Ovary (tissue), 9 donors: ENCODE measurements around the gene PDK2. TPM values are rescaled to one million over a fixed set of nuclear protein-coding genes. Genes with fewer than 3 reads are reported as not detected.
A peak's percentile ranks its signal among the peaks of the same experiment; 100 is the strongest.

ENCODE experiments used
- DNase-seq, 5 donors: peaks; one replicate each; pipeline ENCODE4 v3.0.0-alpha.2; 2019 to 2020
- H3K27ac ChIP-seq, 2 donors: fragments of 200-600 bp; one replicate each; pipeline versions ENCODE4 v1.5.1 to v1.8.0; 2019 to 2022
- H3K27me3 ChIP-seq: fragments of 200-600 bp; one replicate; pipeline ENCODE4 v1.8.0; 2022
- H3K36me3 ChIP-seq: fragments of 200-600 bp; sonication (generic); one replicate; pipeline ENCODE4 v1.5.1; 2019
- H3K4me1 ChIP-seq: one replicate; pipeline ENCODE4 v1.8.1; 2013; ENCODE audit warnings: mild to moderate bottlenecking, moderate library complexity; ENCODE audit not compliant: insufficient read depth
- H3K4me3 ChIP-seq: fragments of 200-600 bp; sonication (generic); one replicate; pipeline ENCODE4 v1.5.1; 2017
- H3K9me3 ChIP-seq, 2 donors: fragments of 200-600 bp in 1 of 2; sonication (generic) in 1 of 2; one replicate each; pipeline versions ENCODE4 v1.5.1 to v1.8.1; 2013 to 2019; ENCODE audit warnings: mild to moderate bottlenecking in 1 of 2, moderate library complexity in 1 of 2
- CTCF ChIP-seq, 3 donors: fragments of 450-650 bp in 2 of 3; fragments of 200-600 bp in 1 of 3; IDR thresholded peaks; one replicate each; pipeline versions ENCODE4 v1.5.1 to v1.8.0; 2016 to 2022; ENCODE audit warnings: antibody characterized with exemption in 3 of 3, mild to moderate bottlenecking in 1 of 3
- EP300 ChIP-seq: sonication (generic); formaldehyde crosslinking; IDR thresholded peaks from one replicate; pipeline ENCODE4 v1.6.1; 2017; ENCODE audit warnings: antibody characterized with exemption
- POLR2A ChIP-seq: fragments of 450-650 bp; IDR thresholded peaks from one replicate; pipeline ENCODE4 v1.6.1; 2017; ENCODE audit warnings: antibody characterized with exemption, mild to moderate bottlenecking, moderate library complexity
- WGBS, 3 donors: extraction: QIAGEN DNeasy Blood & Tissue Kit in 1 of 3; methylation state at CpG; one replicate each; pipeline versions ENCODE4 v1.1.5 to v1.1.7; 2013 to 2017; 5-methylcytosine and 5-hydroxymethylcytosine counted together
- intact Hi-C, 4 donors: fragments of 100-400 bp; cut with DNase I; formaldehyde crosslinking; loops; one replicate each; pipeline versions ENCODE4 v1.11.0 to v1.15.1; 2022 to 2023
- polyA plus RNA-seq, 2 donors: library from polyadenylated mRNA; stranded (reverse); fragments of 200-250 nt in 1 of 2; fragments of 350-450 nt in 1 of 2; fragmentation: Illumina TruSeq in 1 of 2; extraction: RNeasy Lipid Tissue Mini Kit (QIAGEN cat#74804) in 1 of 2; gene quantifications; one replicate each; pipeline ENCODE4 v1.2.3, GENCODE V29; 2013 to 2014
- total RNA-seq, 7 donors: library from RNA; depleted of rRNA in 2 of 7; stranded (reverse); fragments of >200 nt in 2 of 7; fragmentation: NEBNext Ultra II Directional in 3 of 7; extraction: Animal tissue kit (Norgen Biotek cat#: 25700) in 3 of 7; gene quantifications; one replicate each; pipeline versions ENCODE4 v1.1.0 to v1.2.4, GENCODE V29; 2016 to 2023
- donor health status: DM: no; HTN: no; CAD: no; lungs with moderate emphysema.
- donor health status: DM: no; HTN: no; CAD: no.
- donor health status: Bipolar disorder and iron deficiency.
- donor health status: DM: yes; HTN: yes; CAD: no.
- donor health status: DM: no; HTN: no; CAD: no.
- donor health status: DM: yes; HTN: yes; CAD: no.

PDK2 gene
- total and polyA plus RNA-seq, 9 donors: 36.5 to 83.2 (median 54.7) TPM

GRCh38 chr17:50047488-50048126 is 47.5 kb upstream of the PDK2 start:
- WGBS, 3 donors: 68 to 72% (median 71%) methylated on average over 9 of the region's 9 CpGs
- H3K9me3 ChIP-seq: no peaks in the 10 kb centered on the region
- H3K4me3 ChIP-seq: no peak overlapping the region
- no peaks in the 10 kb centered on the region for H3K27me3 ChIP-seq
- H3K4me1 ChIP-seq: peaks cover 1% of the 10 kb centered on the region
- H3K36me3 ChIP-seq: no peaks in the 10 kb centered on the region
- intact Hi-C loops: no loop called here
- no peak overlapping the region for H3K27ac ChIP-seq
- TF ChIP-seq EP300 (no peak), CTCF (IDR thresholded peaks at IDR 0.05) (no peak), POLR2A (no peak)
- peak in 2 of 5 donors; percentile 12 to 13 for DNase-seq

DNA sequence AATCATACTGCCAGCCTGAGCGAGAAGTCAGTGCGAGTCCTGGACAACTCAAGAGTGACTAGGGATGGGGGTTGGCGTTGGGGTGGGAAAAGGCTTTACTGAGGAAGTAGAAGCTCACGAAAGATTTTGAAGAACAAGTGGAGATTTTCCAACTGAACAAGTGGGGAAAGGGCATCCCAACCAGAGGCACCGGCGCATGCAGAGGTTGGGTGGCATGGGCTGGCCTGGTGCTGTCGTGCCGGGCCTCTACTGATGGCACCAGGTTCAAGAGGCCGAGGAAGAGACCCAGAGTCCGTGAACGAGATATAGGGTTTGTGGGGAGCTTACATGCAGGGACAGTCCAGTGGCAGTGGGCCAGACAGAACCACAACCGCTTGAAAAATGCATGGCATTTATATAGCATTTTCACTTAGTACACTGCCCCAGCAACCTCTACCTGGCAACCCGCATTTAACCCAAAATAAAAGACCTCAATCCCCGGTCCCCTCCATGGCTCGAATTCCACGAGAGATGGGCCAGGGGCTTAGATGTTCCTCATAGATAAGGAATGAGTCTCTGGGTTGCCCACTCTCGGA is 46.9 kb upstream of the PDK2 start:
- DNase-seq: peak in 1 of 5 donors; percentile 11
- 87 to 92% (median 91%) methylated on average over 17 of the region's 17 CpGs for WGBS, 3 donors

DNA sequence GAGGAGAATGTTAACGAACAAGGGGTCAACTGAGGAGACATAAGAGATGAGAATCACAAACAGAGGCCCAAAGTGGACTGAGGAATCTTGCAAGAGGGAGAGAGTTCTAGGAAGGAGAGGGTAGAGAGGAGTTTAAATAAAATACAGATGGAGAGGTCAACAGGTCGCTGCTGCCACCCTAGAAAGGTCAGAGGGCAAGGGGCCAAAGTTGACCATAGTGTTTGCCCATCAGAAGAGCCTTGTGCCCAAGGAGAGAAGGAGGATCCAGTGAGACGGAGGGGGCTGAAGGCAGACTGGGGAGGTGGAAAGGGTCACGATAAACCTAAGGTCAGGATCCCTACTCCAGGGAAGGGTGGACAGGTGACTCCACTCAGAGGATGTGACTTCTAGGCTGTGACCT is 46.2 kb upstream of the PDK2 start:
- no peak overlapping the region for H3K27ac ChIP-seq
- no peak overlapping the region for H3K4me3 ChIP-seq
- 70 to 74% (median 74%) methylated on average over 4 of the region's 4 CpGs for WGBS, 3 donors
- intact Hi-C loops: no loop called here
- H3K36me3 ChIP-seq: no peaks in the 10 kb centered on the region
- H3K9me3 ChIP-seq: no peaks in the 10 kb centered on the region
- peaks cover 3% of the 10 kb centered on the region for H3K4me1 ChIP-seq
- no peaks in the 10 kb centered on the region for H3K27me3 ChIP-seq
- DNase-seq: no peak
- no peak for TF ChIP-seq POLR2A
- no peak for TF ChIP-seq CTCF (IDR thresholded peaks at IDR 0.05)
- no peak for TF ChIP-seq EP300

More for the DNA sequence above, 46.9 kb upstream of the PDK2 start:
- no peak overlapping the region for H3K27ac ChIP-seq
- no peak overlapping the region for H3K4me3 ChIP-seq
- intact Hi-C loops: no loop called here
- H3K27me3 ChIP-seq: no peaks in the 10 kb centered on the region
- TF ChIP-seq POLR2A: no peak
- no peak for TF ChIP-seq EP300
- no peak for TF ChIP-seq CTCF (IDR thresholded peaks at IDR 0.05)
- peaks cover 2% of the 10 kb centered on the region for H3K4me1 ChIP-seq
- no peaks in the 10 kb centered on the region for H3K9me3 ChIP-seq
- H3K36me3 ChIP-seq: no peaks in the 10 kb centered on the region

GRCh38 chr17:50049636-50050035 is 45.5 kb upstream of the PDK2 start:
- Histone ChIP-seq H3K4me3 (no peak overlapping the region), H3K4me1 (peaks cover 3% of the 10 kb centered on the region), H3K9me3 (no peaks in the 10 kb centered on the region), H3K27ac (no peak overlapping the region), H3K36me3 (no peaks in the 10 kb centered on the region), H3K27me3 (no peaks in the 10 kb centered on the region)
- DNase-seq: no peak
- intact Hi-C loops: no loop called here
- TF ChIP-seq CTCF (IDR thresholded peaks at IDR 0.05) (no peak), POLR2A (no peak), EP300 (no peak)
- WGBS, 3 donors: 73 to 89% (median 81%) methylated on average over 3 of the region's 3 CpGs
